ENCODE results near the gene PPP1R2B.

The PPP1R2B gene

DNA sequence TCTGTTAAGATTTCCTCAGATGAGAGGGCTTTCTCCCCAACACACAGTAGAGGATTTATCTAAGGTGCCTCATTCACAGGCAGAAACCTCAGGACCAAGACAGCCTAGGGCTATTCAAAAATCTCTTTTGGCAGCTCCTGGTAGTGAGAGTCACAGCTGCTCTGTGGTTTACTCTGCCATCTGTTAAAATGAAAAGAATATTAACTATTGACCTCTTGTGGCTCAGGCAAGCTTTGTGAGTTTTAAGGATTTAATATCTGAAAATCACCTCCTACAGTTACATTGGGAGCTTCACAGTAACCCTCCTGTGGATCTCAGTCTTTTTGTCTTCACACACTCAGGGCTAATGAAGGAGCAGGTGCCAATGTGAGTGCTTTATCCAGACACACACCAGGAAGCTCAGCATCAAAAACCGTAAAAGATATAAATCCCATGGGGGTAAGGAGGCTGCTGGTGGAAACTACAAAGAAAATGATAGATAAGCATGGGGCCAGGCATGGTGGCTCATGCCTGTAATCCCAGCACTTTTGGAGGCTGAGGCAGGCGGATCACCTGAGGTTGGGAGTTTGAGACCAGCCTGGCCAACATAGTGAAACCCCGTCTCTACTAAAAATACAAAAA lies 29.7 kb downstream of the PPP1R2B start:
- no peak for DNase-seq (ENCODE audit: low read depth in 2 of 2)

GRCh38 chr5:156883316-156883875 lies 33.3 kb downstream of the PPP1R2B start:
- DNase-seq (ENCODE audit: low read depth in 2 of 2), result no peak

GRCh38 chr5:156888520-156888919 lies 38.4 kb downstream of the PPP1R2B start:
- no peak for DNase-seq (ENCODE audit: low read depth in 2 of 2)

DNA sequence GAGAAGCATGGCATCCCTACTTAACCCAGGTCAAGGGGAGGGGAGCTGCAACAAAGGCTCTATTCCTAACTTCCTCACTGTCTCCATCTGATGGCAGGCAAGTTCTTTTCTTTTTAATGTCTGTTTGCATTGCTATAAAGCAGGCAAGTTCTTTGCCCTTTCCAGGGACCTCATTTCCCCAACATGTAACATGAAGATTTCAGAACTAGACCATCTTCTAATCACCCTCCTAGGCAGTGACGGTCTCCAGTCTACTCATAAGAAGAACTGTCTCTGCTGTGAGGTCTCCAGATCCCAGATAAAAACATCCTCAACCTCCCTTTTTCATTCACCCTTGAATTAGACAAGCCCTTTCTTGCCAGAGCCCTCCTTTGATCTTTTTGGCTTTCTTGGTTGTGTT lies 42.1 kb downstream of the PPP1R2B start:
- DNase-seq (ENCODE audit: low read depth in 2 of 2), result no peak

GRCh38 chr5:156892864-156893263 lies 42.8 kb downstream of the PPP1R2B start:
- no peak for DNase-seq (ENCODE audit: low read depth in 2 of 2)

- no peak for DNase-seq (ENCODE audit: low read depth in 2 of 2)
These were observed 43.4 kb downstream of the PPP1R2B start for GRCh38 chr5:156893517-156893916.

GRCh38 chr5:156896546-156896945 lies 46.5 kb downstream of the PPP1R2B start:
- DNase-seq (ENCODE audit: low read depth in 2 of 2), result no peak
